ENCODE measurements around the gene MCOLN1.

Gene MCOLN1

DNA sequence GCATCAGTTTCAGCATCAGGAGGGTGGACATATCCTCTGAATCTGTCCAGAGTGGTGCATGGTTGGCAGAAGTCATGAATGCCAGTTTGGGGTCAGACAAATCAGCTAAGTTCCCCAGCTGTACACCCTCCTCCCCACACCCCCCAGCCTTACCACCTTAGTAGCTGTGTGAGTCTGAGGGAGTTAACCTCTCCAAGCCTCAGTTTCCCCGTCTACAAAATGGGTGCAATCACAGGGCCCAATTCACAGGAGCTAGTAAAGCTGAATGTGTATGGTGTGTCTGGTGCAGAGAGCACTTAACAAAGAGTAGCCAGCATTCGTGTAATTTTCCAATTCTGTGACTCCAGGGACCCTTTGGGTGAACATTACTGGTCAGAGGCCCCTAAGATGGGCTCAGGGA lies 19.9 kb upstream of the MCOLN1 start:
- DNase-seq (ENCODE audit: low read depth): no peak

DNA sequence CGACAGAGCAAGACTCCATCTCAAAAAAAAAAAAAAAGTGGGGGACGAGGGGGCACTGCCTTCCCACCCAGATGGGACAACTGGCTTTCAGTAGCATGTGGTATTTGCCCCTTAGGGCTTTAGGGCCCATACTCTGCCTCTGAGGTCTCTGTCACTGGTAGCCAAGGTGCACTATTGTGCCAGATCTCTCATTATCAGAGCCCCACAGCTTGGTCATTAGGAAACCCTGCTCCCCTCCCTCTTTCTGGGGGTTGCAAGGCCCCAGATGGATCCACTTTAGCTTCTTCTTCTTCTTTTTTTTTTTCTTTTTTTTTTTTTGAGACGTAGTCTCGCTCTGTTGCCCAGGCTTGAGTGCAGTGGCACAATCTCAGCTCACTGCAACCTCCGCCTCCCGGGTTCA lies 17.7 kb upstream of the MCOLN1 start:
- no peak for DNase-seq (ENCODE audit: low read depth)

GRCh38 chr19:7505288-7505681 lies 17.1 kb upstream of the MCOLN1 start:
- DNase-seq (ENCODE audit: low read depth): no peak

DNA sequence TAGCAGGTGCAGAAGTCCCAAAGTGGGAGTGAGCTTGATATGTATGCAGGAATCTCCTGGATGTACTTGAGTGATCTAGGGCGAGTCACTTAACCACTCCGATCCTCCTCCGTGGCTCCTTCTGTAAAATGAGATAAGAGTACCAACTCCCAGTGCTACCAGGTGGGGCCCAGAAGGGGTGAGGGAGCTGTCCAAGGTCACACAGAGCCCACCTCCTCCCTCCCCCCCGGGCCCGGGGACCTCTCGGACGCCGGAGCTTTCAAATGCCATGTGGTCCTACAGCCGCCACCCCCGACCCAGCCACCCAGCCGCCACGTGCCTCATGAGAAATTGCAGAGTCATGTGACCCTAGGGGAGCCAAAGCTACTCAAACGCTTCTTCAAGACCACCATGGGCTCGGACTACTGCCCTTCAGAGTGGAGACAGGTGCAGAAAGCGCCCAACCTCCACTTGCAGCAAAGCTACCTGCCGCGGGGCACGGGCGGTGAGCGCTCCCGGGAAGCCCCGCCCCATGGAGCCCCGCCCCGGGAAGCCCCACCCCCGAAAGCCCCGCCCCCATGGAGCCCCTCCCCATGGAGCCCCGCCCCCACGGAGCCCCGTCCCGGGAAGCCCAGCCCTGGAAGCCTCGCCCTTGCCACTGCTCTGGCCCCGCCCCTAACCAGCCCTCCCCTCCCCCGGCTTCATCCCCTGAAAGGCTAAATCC lies 16.6 kb upstream of the MCOLN1 start:
- DNase-seq (ENCODE audit: low read depth): no peak

DNA sequence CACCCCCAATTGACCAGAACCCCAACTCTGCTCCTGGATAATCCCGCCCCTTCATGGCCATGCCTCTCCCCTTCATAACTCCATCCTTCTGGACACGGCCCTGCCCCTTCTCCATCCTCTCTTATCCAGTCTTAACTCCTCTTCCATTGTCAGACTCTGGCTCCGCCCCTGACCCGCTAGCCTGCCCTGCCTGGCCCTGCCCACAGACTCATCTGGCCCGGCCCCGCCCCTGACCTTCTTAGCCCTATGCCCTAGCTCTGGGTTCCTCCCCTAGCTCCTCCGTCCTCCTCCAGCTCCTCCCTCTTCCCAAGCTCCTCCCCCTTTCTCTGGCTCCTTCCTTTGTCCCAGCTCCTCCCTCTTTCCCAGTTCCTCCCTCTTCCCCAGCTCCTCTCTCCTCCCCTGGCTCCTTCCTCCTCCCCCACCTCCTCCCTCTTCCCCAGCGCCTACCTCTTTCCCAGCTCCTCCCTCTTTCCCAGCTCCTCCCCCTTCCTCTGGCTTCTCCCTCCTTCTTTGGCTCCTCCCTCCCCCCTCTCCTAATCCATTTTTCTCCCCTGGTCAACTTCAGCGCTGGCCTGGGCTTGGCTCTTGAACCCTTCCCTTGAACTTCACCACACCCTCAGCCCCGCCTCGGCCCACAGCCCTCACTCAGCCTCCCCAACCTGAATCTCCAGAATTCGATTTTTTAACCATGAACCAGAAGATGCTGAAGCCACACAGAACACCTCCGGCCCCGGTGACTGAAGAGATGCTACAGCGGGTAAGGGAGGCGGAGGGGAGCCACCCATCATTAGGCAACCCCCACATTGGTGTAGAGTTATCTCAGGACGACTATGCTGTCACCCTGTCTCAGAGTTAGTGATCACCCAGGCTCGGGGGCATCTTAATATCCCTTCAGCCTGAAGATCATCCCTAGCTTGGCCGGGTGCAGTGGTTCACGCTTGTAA lies 15.8 kb upstream of the MCOLN1 start:
- DNase-seq (ENCODE audit: low read depth): no peak

DNA sequence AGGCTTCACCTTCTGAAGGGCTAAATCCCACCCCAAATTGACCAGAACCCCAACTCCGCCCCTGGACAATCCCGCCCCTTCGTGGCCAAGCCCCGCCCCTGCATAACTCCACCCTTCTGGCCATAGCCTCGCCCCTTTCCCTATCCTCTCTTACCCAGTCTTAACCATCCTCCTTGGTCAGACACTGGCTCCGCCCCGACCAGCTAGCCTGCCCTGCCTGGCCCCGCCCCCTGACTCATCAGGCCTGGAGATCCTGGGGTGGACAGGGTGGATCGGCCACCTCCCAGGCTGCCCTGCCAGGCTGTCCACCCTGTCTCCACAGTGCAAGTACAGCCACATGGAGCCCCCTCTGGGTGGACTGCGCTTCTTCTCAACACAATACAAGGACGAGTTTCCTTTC lies 14.5 kb upstream of the MCOLN1 start:
- DNase-seq (ENCODE audit: low read depth): no peak

GRCh38 chr19:7509625-7510024 lies 12.8 kb upstream of the MCOLN1 start:
- DNase-seq (ENCODE audit: low read depth): no peak

DNA sequence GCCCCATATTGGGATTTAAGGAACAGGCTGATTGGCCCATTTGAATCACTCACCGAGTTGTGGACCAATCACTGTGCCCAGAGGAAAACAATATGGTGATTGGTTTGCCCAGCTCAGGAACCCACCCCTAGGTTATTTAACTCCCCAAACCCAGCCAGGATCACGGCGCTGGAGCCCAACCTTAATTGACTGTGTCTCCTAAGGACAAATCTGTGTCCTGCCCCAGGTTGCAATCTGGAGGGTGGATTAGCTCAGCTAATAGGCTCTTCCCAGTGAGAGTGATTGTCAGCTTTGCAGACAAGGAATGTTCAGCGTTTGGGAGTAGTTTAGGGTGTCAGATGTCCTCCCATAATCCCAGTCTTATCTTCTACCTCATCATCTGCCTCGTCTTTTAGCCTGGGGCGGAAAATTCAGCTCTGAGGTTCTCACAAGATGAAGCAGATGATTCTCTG lies 10.0 kb upstream of the MCOLN1 start:
- no peak for DNase-seq (ENCODE audit: low read depth)

DNA sequence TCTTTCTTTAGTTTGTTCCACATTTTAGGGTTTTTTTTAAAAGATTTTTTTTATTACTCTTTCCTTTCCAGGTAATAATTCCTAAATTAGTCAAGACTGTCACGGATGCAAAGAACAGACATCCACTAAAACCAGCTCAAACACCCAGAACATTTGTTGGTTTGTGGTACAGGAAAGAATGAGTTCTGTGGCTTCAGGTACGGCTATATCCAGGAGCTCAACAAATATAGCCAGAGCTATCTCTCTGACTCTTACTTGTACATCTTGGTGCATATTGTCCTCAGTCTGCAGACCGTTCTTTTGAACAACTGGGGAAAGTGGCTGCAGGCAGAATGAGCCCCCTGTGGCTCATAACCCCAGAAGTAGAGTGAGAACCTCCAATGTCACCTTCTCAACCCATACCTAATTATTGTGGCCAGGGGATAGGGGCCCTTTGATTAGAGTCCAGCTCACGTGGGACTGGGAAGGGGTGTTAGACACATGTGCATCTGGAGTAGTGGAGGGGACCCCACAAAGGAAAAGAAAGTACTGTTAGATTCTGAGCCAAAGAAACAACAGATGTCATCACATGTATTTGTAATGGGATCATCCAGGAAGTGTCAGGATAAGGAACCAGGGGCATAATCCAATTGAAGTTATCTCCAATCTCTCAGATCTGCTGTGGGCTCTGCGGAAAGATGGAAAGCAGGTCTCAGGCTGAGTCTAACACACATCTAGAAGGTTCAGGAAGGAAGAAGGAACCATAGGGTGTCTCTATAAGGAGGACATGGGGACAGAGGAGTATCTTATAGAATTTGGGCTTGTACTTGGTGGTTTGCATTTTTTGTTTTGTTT lies 8.4 kb upstream of the MCOLN1 start:
- no peak for DNase-seq (ENCODE audit: low read depth)

DNA sequence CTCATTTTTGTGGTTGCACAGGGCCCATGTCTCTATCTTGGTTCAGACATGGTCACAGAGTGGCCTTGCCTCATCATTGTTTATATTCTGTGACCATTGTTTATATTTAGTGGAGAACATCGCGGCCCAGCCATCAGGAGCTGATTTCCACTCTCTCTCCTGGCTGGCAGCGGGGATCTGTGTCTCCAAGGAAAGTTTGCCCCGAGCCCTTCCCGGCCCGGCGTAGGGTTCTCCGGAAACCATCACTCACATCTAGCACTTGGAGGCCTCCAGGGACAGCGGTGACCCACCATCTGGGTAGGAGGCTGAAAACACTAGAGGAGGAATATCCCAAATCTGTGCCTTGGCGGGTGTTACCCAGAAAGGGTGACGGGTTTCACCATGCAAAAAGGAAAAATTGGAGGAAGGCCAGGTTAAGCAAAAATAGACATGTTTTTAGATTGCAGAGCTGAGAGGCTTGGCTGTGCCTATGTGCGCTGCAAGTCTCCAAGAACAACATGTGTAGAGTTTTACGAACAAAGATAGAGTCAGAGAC lies 7.2 kb upstream of the MCOLN1 start:
- DNase-seq (ENCODE audit: low read depth): no peak

DNA sequence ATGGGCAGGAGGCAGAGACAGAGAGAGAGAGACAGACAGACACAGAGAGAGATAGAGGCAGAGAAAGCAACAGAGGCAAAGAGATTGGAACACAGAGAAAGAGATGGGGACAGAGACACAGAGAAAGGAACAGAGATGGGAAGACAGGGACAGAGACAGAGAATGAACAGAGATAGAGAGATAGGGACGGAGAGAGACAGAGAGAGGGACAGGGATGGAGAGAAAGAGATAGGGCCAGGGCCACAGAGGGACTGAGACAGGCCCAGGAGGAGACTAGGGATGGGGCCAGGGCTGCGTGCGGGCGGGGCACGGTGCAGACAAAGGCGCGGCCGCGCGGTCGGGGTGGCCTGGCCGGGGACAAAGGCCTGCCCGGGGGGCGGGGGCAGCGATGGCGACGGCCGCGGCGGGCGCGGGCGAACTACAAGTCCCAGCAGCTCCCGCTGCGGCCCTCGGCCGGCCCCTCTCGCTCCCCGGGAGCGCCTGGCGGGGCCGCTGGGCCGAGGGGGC lies 6.7 kb upstream of the MCOLN1 start, which contains the start of gene ZNF358:
Gene ZNF358, plus strand, starts transcription at position 459 of the 507 bp plus-strand sequence. CDS start 3,140 bp downstream, outside the sequence.
- no peak for DNase-seq (ENCODE audit: low read depth)

GRCh38 chr19:7516333-7516732 lies 6.1 kb upstream of the MCOLN1 start:
- DNase-seq (ENCODE audit: low read depth): no peak

DNA sequence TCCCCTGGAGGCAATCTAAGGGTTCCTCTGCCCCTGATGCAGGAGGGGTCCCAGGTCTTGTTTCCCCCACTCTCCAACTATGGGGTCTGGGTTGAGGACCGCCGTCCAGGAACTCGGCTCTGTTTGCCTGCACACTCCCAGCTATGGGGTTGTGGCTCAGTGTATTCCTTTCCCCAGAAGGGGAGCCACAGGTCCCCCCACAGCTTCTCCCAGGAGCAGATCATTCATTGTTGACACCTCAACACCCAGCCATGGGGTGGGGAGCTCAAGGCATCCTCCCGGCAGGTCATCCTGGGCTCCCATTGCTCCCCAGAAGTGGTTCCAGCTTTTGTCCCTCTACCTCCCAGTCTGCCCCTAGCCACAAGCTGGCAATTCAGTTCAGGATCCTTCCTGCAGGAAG lies 5.5 kb upstream of the MCOLN1 start:
- DNase-seq (ENCODE audit: low read depth): no peak

GRCh38 chr19:7519361-7520130 lies 2.9 kb upstream of the MCOLN1 start:
- no peak for DNase-seq (ENCODE audit: low read depth)

DNA sequence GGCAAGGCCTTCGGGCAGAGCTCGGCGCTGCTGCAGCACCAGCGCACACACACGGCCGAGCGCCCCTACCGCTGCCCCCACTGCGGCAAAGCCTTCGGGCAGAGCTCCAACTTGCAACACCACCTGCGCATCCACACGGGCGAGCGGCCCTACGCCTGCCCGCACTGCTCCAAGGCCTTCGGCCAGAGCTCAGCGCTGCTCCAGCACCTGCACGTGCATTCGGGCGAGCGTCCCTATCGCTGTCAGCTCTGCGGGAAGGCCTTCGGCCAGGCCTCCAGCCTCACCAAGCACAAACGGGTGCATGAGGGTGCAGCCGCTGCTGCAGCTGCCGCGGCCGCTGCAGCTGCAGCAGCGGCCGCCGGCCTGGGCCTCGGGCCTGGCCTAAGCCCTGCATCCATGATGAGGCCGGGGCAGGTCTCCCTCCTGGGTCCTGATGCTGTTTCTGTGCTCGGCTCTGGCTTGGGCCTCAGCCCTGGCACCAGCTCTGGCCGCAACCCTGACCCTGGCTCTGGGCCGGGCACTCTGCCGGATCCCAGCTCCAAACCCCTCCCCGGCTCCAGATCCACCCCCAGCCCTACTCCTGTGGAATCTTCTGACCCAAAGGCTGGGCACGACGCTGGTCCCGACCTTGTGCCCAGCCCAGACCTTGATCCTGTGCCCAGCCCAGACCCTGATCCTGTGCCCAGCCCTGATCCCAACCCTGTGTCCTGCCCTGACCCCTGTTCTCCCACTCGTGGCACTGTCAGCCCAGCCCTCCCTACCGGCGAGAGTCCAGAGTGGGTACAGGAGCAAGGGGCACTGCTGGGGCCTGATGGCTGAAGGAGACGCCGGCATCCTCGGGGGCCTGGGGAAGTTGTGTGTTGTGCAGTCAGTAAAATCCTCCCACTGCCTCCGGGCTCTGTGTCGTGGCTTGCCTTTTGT lies 2.0 kb upstream of the MCOLN1 start:
- DNase-seq (ENCODE audit: low read depth): no peak

DNA sequence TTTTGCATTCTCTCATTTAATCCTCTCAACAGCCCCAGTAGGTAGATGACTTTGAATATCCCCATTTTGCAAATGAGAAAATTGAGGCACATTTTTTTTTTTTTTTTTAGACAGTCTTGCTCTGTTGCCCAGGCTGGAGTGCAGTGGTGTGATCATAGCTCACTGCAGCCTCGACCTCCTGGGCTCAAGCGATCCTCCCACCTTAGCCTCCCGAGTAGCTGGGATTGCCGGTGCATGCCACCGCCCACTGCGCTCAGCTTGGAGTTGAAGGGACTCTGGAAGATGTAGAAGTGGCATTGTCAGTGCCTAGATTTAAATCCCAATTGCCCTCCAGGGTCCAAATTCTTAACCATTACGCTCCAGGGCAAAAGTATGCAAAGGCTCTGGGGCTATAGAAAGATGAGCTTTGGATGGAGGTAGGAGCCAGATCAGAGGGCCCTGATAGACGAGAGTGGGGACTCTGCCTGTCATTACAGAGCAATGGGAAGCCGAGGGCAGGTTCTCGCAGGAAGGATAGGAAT lies 813 bp upstream of the MCOLN1 start:
- DNase-seq (ENCODE audit: low read depth): no peak

GRCh38 chr19:7522923-7523667 lies 671 bp downstream of the MCOLN1 start:
- DNase-seq (ENCODE audit: low read depth): no peak

- no peak for DNase-seq (ENCODE audit: low read depth)
Observed at GRCh38 chr19:7524523-7524922, 2.1 kb downstream of the MCOLN1 start.
